ENCODE measurements around the gene TMEM271. TPM values are rescaled to one million over a fixed set of nuclear protein-coding genes. Genes with fewer than 3 reads are reported as not detected.

TMEM271 gene
- total RNA-seq, 2 experiments from 2014 or later = not detected

DNA sequence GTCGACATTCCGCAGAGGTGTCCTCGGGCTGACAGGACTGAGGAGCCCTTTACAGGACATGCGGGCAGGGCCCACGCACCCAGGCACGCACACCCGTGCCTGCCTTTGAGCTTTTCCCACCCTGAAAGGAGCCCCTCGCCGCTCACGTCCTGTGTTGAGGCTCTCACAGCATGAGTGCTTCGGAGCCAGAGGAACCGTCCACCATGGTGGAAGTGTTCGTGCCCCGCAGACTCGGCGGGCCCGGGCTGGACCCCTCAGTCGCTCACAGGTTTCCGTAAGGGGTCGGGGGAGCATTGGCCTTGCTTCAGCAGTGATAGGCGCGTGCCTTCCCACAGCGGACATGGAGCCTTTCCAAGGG, 40.2 kb downstream of the TMEM271 start:
- POLR2A ChIA-PET = no interaction called here
- H3K27ac Mint-ChIP-seq = no peak overlapping the region
- no peaks in the 10 kb centered on the region for H3K27me3 Mint-ChIP-seq
- DNase-seq = no peak
- peaks cover 4% of the 10 kb centered on the region for H3K9me3 Mint-ChIP-seq
- H3K36me3 Mint-ChIP-seq = peaks cover 60% of the 10 kb centered on the region
- CTCF ChIA-PET = no interaction called here
- no peaks in the 10 kb centered on the region for H3K4me1 Mint-ChIP-seq (ENCODE audit: low read depth)
- no peak overlapping the region for H3K4me3 Mint-ChIP-seq
- intact Hi-C loops (cut with micrococcal nuclease) = no loop called here

DNA sequence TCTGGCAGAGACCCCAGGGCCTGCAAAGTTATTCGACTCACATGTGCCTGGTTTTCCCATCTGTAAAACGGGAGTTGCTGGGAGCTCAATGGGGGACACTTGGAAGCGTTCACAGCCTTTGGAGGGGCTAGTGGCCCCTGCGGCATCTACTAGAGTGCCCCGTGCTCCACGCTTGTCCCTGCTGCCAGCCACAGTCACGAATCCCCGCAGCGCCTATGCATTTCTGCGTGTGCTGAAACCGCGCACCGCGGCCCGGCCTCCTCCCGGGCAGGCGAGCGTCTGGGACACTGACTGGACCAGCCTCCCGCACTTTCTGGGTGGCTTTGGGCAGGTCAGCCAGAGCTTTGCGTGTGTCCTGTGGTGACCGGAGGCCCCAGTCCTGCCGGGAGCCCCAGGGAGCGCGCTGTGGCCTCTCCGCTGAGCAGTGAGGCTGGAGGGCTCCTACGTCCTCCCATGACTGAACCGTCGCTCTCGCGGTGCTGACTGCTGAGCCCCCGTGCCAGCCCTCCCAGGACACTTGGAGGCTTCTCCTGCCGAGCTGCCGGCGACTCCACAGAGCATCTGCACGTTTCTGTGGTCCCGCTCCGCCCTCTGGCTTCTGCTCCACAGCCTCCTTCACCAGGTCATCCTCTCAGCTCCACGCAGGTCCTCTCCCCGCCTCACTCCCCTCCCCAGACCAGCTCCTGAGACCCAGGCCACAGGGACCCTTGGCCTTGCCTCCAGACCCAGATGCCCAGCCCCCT, 40.7 kb downstream of the TMEM271 start:
- H3K4me1 Mint-ChIP-seq (ENCODE audit: low read depth) = no peaks in the 10 kb centered on the region
- H3K27me3 Mint-ChIP-seq = no peaks in the 10 kb centered on the region
- peaks cover 4% of the 10 kb centered on the region for H3K9me3 Mint-ChIP-seq
- no peak overlapping the region for H3K27ac Mint-ChIP-seq
- CTCF ChIA-PET = no interaction called here
- no peak overlapping the region for H3K4me3 Mint-ChIP-seq
- POLR2A ChIA-PET = no interaction called here
- peaks cover 63% of the 10 kb centered on the region for H3K36me3 Mint-ChIP-seq
- no peak for DNase-seq
- intact Hi-C loops (cut with micrococcal nuclease) = no loop called here

DNA sequence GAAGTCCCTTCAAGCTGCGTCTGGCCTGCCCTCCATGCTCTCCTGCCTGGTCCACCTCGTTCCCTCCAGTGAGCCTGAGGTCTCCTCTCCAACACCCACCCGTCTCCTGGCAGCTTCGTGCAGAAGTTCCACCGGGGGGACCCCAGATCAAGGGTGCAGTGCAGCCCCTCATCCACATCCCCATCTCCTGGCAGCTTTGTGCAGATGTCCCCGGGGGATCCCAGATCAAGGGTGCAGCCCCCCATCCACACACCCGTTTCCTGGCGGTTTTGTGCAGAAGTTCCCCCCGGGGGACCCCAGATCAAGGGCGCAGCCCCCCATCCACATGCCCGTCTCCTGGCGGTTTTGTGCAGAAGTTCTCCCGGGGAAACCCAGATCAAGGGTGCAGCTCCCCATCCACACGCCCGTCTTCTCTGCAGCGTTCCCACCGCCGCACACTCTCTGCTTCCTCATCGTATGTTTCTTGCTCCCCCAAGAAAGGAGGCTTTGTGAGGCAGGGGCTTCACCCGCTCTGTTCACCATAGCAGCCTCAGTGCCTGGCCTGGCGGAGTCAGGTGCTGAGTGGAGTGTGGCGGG, 41.4 kb downstream of the TMEM271 start:
- no peaks in the 10 kb centered on the region for H3K27me3 Mint-ChIP-seq
- peaks cover 68% of the 10 kb centered on the region for H3K36me3 Mint-ChIP-seq
- no peak overlapping the region for H3K27ac Mint-ChIP-seq
- ChIA-PET POLR2A (no interaction called here), CTCF (no interaction called here)
- no peak overlapping the region for H3K4me3 Mint-ChIP-seq
- DNase-seq = no peak
- no peaks in the 10 kb centered on the region for H3K4me1 Mint-ChIP-seq (ENCODE audit: low read depth)
- intact Hi-C loops (cut with micrococcal nuclease) = no loop called here
- peaks cover 4% of the 10 kb centered on the region for H3K9me3 Mint-ChIP-seq

DNA sequence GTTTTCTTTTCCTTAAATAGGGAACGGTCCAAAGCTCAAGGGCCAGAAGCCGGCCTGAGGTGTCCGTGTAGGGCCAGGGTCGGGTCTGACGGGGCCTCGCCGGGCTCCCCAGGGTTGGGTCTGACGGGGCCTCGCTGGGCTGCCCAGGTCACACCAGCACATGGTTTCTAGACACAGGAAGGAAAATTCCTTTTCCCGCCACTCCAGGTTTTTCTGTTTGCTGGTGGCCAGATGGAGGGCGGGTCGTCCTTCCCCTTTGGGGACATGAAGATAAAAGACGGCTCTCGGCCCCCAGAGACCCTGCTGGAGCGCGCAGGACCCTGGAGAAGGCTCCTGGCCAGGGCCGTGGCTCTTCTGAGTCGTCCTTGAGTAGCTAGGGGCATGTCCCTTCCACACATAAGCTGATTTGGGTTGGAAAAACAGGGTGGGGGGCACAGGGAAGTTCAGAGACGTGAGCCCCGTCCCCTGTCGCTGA, 42.0 kb downstream of the TMEM271 start:
- intact Hi-C loops (cut with micrococcal nuclease) = no loop called here
- Mint-ChIP-seq H3K27me3 (no peaks in the 10 kb centered on the region), H3K9me3 (peaks cover 3% of the 10 kb centered on the region), H3K4me1 (ENCODE audit: low read depth) (no peaks in the 10 kb centered on the region), H3K36me3 (peaks cover 70% of the 10 kb centered on the region), H3K4me3 (no peak overlapping the region), H3K27ac (no peak overlapping the region)
- ChIA-PET POLR2A (no interaction called here), CTCF (no interaction called here)
- no peak for DNase-seq

DNA sequence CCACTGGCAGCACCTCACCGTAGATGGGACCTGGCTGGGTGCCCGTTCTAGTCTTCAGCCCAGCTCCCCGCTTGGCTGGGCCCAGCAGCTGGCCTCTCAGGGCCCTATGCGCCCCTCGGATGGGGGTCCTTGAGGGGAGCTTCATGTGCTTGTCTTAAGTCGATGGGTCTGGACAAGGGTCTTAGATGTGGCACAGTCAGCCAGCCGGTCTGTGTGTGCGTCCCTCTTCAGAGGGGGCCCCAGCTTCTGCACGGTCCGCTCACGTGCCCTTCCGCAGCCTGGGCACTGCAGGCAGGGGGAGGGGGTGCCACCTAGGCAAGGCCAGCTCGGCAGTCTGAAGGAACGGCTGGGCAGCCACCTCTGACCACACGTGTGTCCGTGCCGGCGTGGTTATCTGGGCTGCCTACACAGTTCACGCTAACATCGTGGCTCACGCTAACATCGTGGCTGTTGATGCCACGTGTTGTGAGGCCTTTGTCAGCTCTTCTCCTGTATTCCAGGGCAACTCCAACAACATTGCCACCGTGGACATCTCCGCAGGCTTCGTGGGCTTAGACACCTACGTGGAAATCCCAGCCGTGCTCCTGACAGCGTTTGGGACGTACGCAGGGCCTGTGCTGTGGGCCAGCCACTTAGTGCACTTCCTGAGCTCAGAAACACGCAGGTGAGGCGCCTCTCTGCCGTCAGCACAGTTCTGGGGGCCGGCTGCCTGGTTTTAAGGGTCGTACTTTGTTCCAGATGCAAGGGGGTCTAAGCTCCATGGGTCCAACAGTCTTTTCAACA, 42.6 kb downstream of the TMEM271 start:
- CTCF ChIA-PET = no interaction called here
- H3K9me3 Mint-ChIP-seq = peaks cover 2% of the 10 kb centered on the region
- POLR2A ChIA-PET = no interaction called here
- peaks cover 70% of the 10 kb centered on the region for H3K36me3 Mint-ChIP-seq
- intact Hi-C loops (cut with micrococcal nuclease) = no loop called here
- no peak overlapping the region for H3K4me3 Mint-ChIP-seq
- no peak overlapping the region for H3K27ac Mint-ChIP-seq
- no peaks in the 10 kb centered on the region for H3K27me3 Mint-ChIP-seq
- no peaks in the 10 kb centered on the region for H3K4me1 Mint-ChIP-seq (ENCODE audit: low read depth)
- DNase-seq = no peak

DNA sequence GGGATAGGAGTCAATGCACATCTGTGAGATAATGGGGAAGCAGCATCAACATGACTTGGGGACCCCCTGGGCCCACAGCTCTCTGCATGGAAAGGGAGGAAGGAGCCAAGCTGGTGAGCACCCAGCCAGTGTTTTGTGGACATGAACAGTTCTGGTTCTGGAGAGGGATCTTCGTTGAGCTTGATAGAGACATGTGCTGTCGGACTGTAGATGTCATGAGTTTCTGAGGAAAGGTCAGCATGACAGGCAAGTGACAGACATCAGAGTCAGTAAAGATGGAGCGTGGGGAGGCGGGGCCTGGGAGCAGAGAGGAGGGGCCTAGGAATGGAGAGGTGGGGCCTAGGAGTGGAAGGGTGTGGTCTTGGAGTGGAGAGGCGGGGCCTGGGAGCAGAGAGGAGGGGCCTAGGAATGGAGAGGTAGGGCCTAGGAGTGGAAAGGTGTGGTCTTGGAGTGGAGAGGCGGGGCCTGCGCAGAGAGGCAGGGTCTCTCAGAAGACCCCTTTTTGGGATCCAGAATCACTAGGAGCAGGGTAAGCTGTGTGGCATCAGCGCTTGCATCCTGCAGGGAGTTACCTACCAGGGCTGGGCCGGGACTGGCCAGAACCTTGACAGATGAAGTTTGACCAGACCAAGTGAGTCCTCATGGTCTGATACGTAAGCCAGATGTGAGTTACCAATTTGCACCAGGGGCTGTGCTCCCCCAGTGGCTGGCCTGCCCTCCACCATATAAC, 43.3 kb downstream of the TMEM271 start:
- Mint-ChIP-seq H3K4me1 (ENCODE audit: low read depth) (no peaks in the 10 kb centered on the region), H3K9me3 (no peaks in the 10 kb centered on the region), H3K27me3 (no peaks in the 10 kb centered on the region), H3K36me3 (peaks cover 72% of the 10 kb centered on the region), H3K27ac (no peak overlapping the region), H3K4me3 (no peak overlapping the region)
- intact Hi-C loops (cut with micrococcal nuclease) = no loop called here
- DNase-seq = no peak
- ChIA-PET CTCF (no interaction called here), POLR2A (no interaction called here)

DNA sequence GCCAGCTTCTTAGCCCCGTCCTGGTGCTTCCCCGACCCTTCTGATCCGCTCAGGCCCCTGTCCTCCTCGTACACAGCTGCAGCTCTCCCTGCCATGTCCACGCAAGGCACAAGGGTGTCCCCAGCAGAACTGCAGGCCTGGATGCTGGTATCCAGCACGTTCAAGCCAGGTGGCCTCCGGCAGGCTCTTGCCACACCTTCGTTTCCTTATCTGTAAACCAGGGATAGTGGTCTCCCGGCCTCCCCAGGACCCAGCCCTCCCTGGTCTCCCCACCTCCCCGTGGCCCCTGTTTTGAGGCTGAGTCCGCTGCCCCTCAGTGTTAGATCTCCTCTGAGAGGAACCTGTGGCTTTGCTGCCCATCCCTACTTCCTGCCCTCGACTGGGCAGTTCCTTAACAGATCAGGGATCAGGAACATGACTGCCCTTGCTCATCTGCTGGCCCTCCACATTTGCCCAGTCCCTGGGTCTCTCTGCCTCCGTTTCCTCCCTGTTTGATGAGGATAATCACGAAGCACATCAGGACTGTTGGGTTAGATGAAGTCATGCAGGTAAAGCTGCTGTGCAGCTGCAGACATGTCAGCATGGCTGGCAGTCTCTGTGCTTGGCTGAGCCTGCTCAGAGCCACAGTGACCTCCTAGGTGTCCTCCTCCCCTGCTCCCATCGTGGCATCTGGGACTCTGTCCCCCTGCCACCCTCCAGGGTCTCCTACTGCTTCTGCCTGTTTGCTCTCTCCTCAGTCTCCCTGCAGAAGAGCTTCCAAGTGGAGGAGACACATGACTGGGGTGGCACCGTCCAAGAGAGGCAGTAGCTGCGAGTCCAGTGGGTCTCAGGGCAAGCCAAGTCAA, 44.2 kb downstream of the TMEM271 start:
- ChIA-PET POLR2A (no interaction called here), CTCF (no interaction called here)
- no peak for DNase-seq
- Mint-ChIP-seq H3K9me3 (no peaks in the 10 kb centered on the region), H3K27ac (no peak overlapping the region), H3K4me1 (ENCODE audit: low read depth) (no peaks in the 10 kb centered on the region), H3K36me3 (peaks cover 77% of the 10 kb centered on the region), H3K27me3 (no peaks in the 10 kb centered on the region), H3K4me3 (no peak overlapping the region)
- intact Hi-C loops (cut with micrococcal nuclease) = no loop called here

DNA sequence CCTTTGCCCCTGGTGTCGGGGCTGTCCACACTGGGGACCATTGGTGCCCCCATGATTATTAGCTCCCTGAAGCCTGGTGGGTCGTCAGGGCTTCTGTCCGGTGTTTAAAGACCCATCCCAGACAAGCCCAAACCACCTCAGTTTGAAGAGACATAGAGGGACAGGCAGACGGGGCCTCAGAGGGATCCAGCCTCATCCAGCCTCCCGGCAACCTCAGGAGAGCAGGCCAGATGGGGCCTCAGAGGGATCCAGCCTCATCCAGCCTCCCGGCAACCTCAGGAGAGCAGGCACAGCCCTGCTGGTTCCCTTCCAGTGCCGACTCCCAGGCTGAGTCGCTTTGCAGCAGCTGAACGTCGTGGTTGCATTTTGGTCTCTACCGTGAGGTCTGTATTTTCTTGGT, 45.0 kb downstream of the TMEM271 start:
- ChIA-PET CTCF (no interaction called here), POLR2A (no interaction called here)
- H3K9me3 Mint-ChIP-seq = no peaks in the 10 kb centered on the region
- no peak overlapping the region for H3K4me3 Mint-ChIP-seq
- no peak overlapping the region for H3K27ac Mint-ChIP-seq
- no peaks in the 10 kb centered on the region for H3K27me3 Mint-ChIP-seq
- intact Hi-C loops (cut with micrococcal nuclease) = no loop called here
- no peak for DNase-seq
- H3K4me1 Mint-ChIP-seq (ENCODE audit: low read depth) = no peaks in the 10 kb centered on the region
- peaks cover 72% of the 10 kb centered on the region for H3K36me3 Mint-ChIP-seq

DNA sequence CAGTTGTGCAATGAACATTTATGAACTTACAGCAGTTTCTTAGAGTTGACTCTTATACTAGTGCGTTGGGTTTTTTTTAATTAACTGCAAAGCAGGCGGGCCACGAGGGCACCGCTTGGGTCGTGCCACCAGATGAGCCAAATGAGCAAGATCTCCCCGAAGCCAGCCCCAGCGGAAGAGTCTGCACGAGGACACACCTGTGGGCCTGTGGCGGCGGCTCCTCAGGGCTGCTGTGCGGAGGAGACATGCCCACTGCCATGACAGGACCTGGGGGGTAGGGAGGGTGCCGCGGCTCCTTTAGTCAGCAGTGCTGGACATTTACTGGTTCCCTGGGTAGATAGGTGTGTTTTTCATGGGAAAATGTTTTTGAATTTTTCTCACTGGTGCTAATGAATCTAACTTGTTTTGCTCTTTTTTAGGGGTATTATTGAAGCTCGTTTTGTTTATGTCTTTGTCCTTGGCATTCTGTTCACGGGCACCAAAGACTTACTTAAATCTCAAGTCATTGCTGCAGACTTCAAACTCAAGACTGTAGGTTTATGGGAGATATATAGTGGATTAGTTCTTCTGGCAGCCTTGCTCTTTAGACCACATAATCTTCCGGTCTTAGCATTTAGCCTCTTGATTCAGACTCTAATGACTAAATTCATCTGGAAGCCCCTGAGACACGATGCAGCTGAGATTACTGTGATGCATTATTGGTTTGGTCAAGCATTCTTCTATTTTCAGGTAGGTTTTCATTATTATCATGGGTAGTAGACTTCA, 45.9 kb downstream of the TMEM271 start:
- intact Hi-C loops (cut with micrococcal nuclease) = no loop called here
- ChIA-PET POLR2A (no interaction called here), CTCF (no interaction called here)
- H3K36me3 Mint-ChIP-seq = peaks cover 71% of the 10 kb centered on the region
- H3K9me3 Mint-ChIP-seq = no peaks in the 10 kb centered on the region
- H3K27me3 Mint-ChIP-seq = no peaks in the 10 kb centered on the region
- no peak overlapping the region for H3K27ac Mint-ChIP-seq
- DNase-seq = no peak
- H3K4me3 Mint-ChIP-seq = no peak overlapping the region
- H3K4me1 Mint-ChIP-seq (ENCODE audit: low read depth) = no peaks in the 10 kb centered on the region

DNA sequence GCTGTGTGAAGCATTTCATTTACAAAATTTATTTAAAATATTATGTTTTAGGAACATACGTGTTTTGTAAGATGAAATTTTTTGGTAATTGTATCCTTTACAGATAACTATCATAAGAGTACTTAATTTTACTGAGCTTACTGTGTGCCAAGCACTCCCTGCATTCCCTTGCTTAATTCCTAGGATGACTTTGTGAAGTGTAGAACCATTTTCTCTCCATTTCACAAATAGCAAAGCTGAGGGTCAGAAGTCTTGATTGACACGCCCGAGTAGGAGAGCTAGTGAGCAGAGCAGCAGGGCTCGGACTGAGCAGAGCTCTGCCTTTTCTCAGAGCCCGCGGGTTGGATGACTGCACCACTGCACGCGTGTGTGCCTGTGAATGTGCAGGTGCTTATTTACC, 46.5 kb downstream of the TMEM271 start:
- Mint-ChIP-seq H3K27ac (no peak overlapping the region), H3K4me3 (no peak overlapping the region), H3K36me3 (peaks cover 71% of the 10 kb centered on the region), H3K27me3 (no peaks in the 10 kb centered on the region), H3K9me3 (no peaks in the 10 kb centered on the region), H3K4me1 (ENCODE audit: low read depth) (no peaks in the 10 kb centered on the region)
- CTCF ChIA-PET = no interaction called here
- POLR2A ChIA-PET = no interaction called here
- intact Hi-C loops (cut with micrococcal nuclease) = no loop called here
- DNase-seq = no peak

DNA sequence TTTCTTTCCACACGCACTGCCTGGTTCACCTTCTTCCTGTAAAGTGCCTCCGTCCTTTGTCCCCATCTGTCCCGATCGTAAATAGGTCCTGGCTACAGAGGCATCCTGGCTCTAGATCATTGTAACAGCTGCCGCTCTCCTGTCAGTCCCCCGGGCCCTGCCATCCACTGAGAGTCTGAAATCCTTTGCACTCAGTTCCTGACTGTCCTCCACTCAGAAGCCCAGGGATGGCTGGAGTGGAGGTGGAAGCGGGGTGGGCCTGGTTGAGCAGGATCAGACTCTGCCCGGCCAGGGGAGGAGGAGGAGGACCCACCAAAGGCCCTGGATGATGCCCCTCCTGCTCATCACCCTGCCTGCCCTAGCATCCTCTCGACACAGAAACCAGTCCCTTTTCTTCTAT, 47.3 kb downstream of the TMEM271 start:
- Mint-ChIP-seq H3K27ac (no peak overlapping the region), H3K36me3 (peaks cover 72% of the 10 kb centered on the region), H3K4me3 (no peak overlapping the region), H3K9me3 (no peaks in the 10 kb centered on the region), H3K27me3 (no peaks in the 10 kb centered on the region), H3K4me1 (ENCODE audit: low read depth) (no peaks in the 10 kb centered on the region)
- DNase-seq = no peak
- intact Hi-C loops (cut with micrococcal nuclease) = no loop called here
- CTCF ChIA-PET = no interaction called here
- POLR2A ChIA-PET = no interaction called here

Measured in activated CD4-positive, alpha-beta memory T cell treated with anti-CD3 and anti-CD28 coated beads for 36 hours (primary cell).